CD14-positive monocyte (primary cell): Measurements from ENCODE around the gene CPLANE2. TPM values are rescaled to one million over a fixed set of nuclear protein-coding genes. Genes with fewer than 3 reads are reported as not detected.

Experiments used
- DNase-seq, 3 donors: peaks; one replicate each; pipeline ENCODE4 v3.0.0-alpha.2; 2011 to 2022
- H2AFZ ChIP-seq: 2 replicates; pipeline ENCODE4 v1.6.0; 2012; ENCODE audit warnings: mild to moderate bottlenecking, low read depth, low read length, inconsistent platforms; ENCODE audit not compliant: insufficient read depth, poor library complexity, severe bottlenecking
- H3K27ac ChIP-seq, 2 donors: 1 replicate in 1 of 2; 2 replicates in 1 of 2; pipeline ENCODE4 v1.5.1; 2012 to 2013; ENCODE audit warnings: low read length in 2 of 2, control low read depth in 1 of 2, inconsistent platforms in 1 of 2, low read depth in 1 of 2, mild to moderate bottlenecking in 1 of 2
- H3K27me3 ChIP-seq, 2 donors: one replicate each; pipeline versions ENCODE4 v1.6.0 to v1.6.1; 2011 to 2013; ENCODE audit warnings: low read length in 2 of 2; ENCODE audit not compliant: control insufficient read depth in 2 of 2, insufficient read depth in 2 of 2
- H3K36me3 ChIP-seq, 2 donors: replicated peaks in 1 of 2; 1 replicate in 1 of 2; 2 replicates in 1 of 2; pipeline versions ENCODE4 v1.5.1 to v1.6.1; 2012 to 2013; ENCODE audit warnings: low read length in 2 of 2, control low read depth in 1 of 2, inconsistent platforms in 1 of 2, mild to moderate bottlenecking in 1 of 2; ENCODE audit not compliant: insufficient read depth in 2 of 2, control insufficient read depth in 1 of 2
- H3K4me1 ChIP-seq, 2 donors: 1 replicate in 1 of 2; 2 replicates in 1 of 2; pipeline versions ENCODE4 v1.5.1 to v1.6.1; 2012 to 2013; ENCODE audit warnings: low read length in 2 of 2, control low read depth in 1 of 2, inconsistent platforms in 1 of 2, mild to moderate bottlenecking in 1 of 2, moderate library complexity in 1 of 2; ENCODE audit not compliant: insufficient read depth in 2 of 2, control insufficient read depth in 1 of 2
- H3K4me2 ChIP-seq: replicated peaks from 2 replicates; pipeline ENCODE3; 2012; ENCODE audit warnings: low read length, moderate library complexity, mild to moderate bottlenecking; ENCODE audit not compliant: poor library complexity, severe bottlenecking; ENCODE audit errors: extremely low read depth
- H3K4me3 ChIP-seq, 3 experiments: fragments of 200-600 bp in 1 of 3; sonication (generic) in 1 of 3; replicated peaks in 1 of 3; 1 replicate in 2 of 3; 2 replicates in 1 of 3; pipeline ENCODE4 v1.5.1; 2011 to 2013; ENCODE audit warnings: low read length in 3 of 3, mild to moderate bottlenecking in 3 of 3, control low read depth in 2 of 3, low read depth in 2 of 3, inconsistent platforms in 1 of 3, moderate library complexity in 1 of 3
- H3K79me2 ChIP-seq: 2 replicates; pipeline ENCODE4 v1.6.0; 2012; ENCODE audit warnings: mild to moderate bottlenecking, control low read depth, inconsistent platforms, low read length, moderate library complexity; ENCODE audit not compliant: insufficient read depth
- H3K9ac ChIP-seq: 2 replicates; pipeline ENCODE4 v1.6.0; 2017; ENCODE audit warnings: low read length, mild to moderate bottlenecking; ENCODE audit not compliant: insufficient read depth, poor library complexity, severe bottlenecking
- H3K9me3 ChIP-seq, 2 donors: replicated peaks in 1 of 2; 1 replicate in 1 of 2; 2 replicates in 1 of 2; pipeline versions ENCODE4 v1.5.1 to v1.6.1; 2012 to 2013; ENCODE audit warnings: low read length in 2 of 2, control low read depth in 1 of 2; ENCODE audit not compliant: control insufficient read depth in 1 of 2, insufficient read depth in 1 of 2
- H4K20me1 ChIP-seq: 2 replicates; pipeline ENCODE4 v1.6.0; 2012; ENCODE audit warnings: mild to moderate bottlenecking, low read length, control low read depth, moderate library complexity; ENCODE audit not compliant: insufficient read depth
- H3K27ac Mint-ChIP-seq, 7 donors: one replicate each; pipeline ENCODE4 v1.8.0; 2020; ENCODE audit warnings: mild to moderate bottlenecking in 7 of 7, mixed read lengths in 7 of 7, moderate library complexity in 6 of 7, inconsistent platforms in 2 of 7
- H3K27me3 Mint-ChIP-seq, 3 donors: one replicate each; pipeline ENCODE4 v1.8.0; 2021 to 2022; ENCODE audit warnings: low read depth in 3 of 3, mild to moderate bottlenecking in 3 of 3, mixed read lengths in 3 of 3, moderate library complexity in 3 of 3, inconsistent platforms in 1 of 3
- H3K36me3 Mint-ChIP-seq, 2 donors: one replicate each; pipeline ENCODE4 v1.8.0; 2020; ENCODE audit warnings: mixed read lengths in 2 of 2, inconsistent platforms in 1 of 2, mild to moderate bottlenecking in 1 of 2
- H3K4me1 Mint-ChIP-seq: one replicate; pipeline ENCODE4 v1.8.0; 2020; ENCODE audit warnings: mild to moderate bottlenecking, mixed read lengths
- H3K4me3 Mint-ChIP-seq, 2 donors: one replicate each; pipeline ENCODE4 v1.8.0; 2020; ENCODE audit warnings: mild to moderate bottlenecking in 2 of 2, mixed read lengths in 2 of 2, moderate library complexity in 1 of 2
- H3K9me3 Mint-ChIP-seq, 7 donors: one replicate each; pipeline ENCODE4 v1.8.0; 2020 to 2022; ENCODE audit warnings: mixed read lengths in 7 of 7, mild to moderate bottlenecking in 6 of 7, moderate library complexity in 6 of 7, inconsistent platforms in 2 of 7
- CTCF ChIP-seq: fragments of 200-600 bp; IDR thresholded peaks from one replicate; pipeline ENCODE4 v1.8.0; 2022; ENCODE audit warnings: antibody characterized with exemption, mild to moderate bottlenecking
- WGBS: methylation state at CpG from one replicate; pipeline ENCODE4 v1.1.5; 2013; ENCODE audit warnings: missing lambda C conversion rate; ENCODE audit not compliant: insufficient coverage; 5-methylcytosine and 5-hydroxymethylcytosine counted together
- intact Hi-C, 2 donors: fragments of 100-400 bp; cut with micrococcal nuclease; formaldehyde crosslinking; loops; one replicate each; pipeline versions ENCODE4 v1.15.0 to v1.15.1; 2023
- polyA plus RNA-seq, 3 donors: library from polyadenylated mRNA; depleted of rRNA in 1 of 3; unstranded in 2 of 3; stranded (reverse) in 1 of 3; fragments of 300-500 nt in 2 of 3; fragments of >200 nt in 1 of 3; fragmentation: Illumina TruSeq in 2 of 3; gene quantifications; 1 replicate in 2 of 3; 2 replicates in 1 of 3; pipeline ENCODE4 v1.2.3, GENCODE V29; 2012 to 2021

CPLANE2 gene
- polyA plus RNA-seq, 3 donors: 0.54 to 1.7 (median 1.4) TPM

- peak overlapping the region; percentile 87 to 94 for H3K4me3 Mint-ChIP-seq
- no peaks in the 10 kb centered on the region for H3K27me3 ChIP-seq
- H3K36me3 ChIP-seq: no peaks in the 10 kb centered on the region
- peak overlapping the region; percentile 98 for H3K4me2 ChIP-seq
- H3K4me1 ChIP-seq: peaks cover 22 to 26% of the 10 kb centered on the region in 2 donors
- peaks cover 13% of the 10 kb centered on the region for H3K4me1 Mint-ChIP-seq
- TF ChIP-seq CTCF: no peak
- peak; percentile 94 to 97 (median 94) for DNase-seq
- peak overlapping the region; percentile 42 to 80 (median 52) for H3K4me3 ChIP-seq
- H3K9me3 Mint-ChIP-seq: no peaks in the 10 kb centered on the region
- H3K27ac ChIP-seq: peak overlapping the region; percentile 66 to 82
- under 1% methylated on average over 65 of the region's 87 CpGs for WGBS
- H3K27ac Mint-ChIP-seq: peak overlapping the region; percentile 85 to 96 (median 95)
- intact Hi-C loops: no loop called here
- no peaks in the 10 kb centered on the region for H3K9me3 ChIP-seq
- no peaks in the 10 kb centered on the region for H4K20me1 ChIP-seq
- peaks cover 0 to 4% (median 1%) of the 10 kb centered on the region in 3 donors for H3K27me3 Mint-ChIP-seq
- H3K9ac ChIP-seq: peak overlapping the region; percentile 67
- H2AFZ ChIP-seq: peak overlapping the region; percentile 89
- peaks cover 7 to 16% of the 10 kb centered on the region in 2 donors for H3K36me3 Mint-ChIP-seq
- H3K79me2 ChIP-seq: no peaks in the 10 kb centered on the region
Measured at GRCh38 chr1:16206547-16207317, 30.3 kb downstream of the CPLANE2 start.

GRCh38 chr1:16205891-16206546 lies 31.0 kb downstream of the CPLANE2 start:
- H3K36me3 Mint-ChIP-seq: peaks cover 7 to 16% of the 10 kb centered on the region in 2 donors

More at GRCh38 chr1:16205891-16206546, 31.0 kb downstream of the CPLANE2 start:
- Histone ChIP-seq H3K27ac (peak overlapping the region; percentile 52 to 82), H3K79me2 (no peaks in the 10 kb centered on the region), H3K27me3 (no peaks in the 10 kb centered on the region), H3K9me3 (no peaks in the 10 kb centered on the region), H3K4me1 (peaks cover 22 to 26% of the 10 kb centered on the region in 2 donors), H2AFZ (peak overlapping the region; percentile 89), H3K4me3 (peak overlapping the region; percentile 42 to 80 (median 45)), H4K20me1 (no peaks in the 10 kb centered on the region), H3K36me3 (no peaks in the 10 kb centered on the region), H3K9ac (peak overlapping the region; percentile 62), H3K4me2 (peak overlapping the region; percentile 98)
- Mint-ChIP-seq H3K4me3 (peak overlapping the region; percentile 79 to 87), H3K27me3 (peaks cover 0 to 4% (median 0%) of the 10 kb centered on the region in 3 donors), H3K9me3 (no peaks in the 10 kb centered on the region), H3K4me1 (peaks cover 13% of the 10 kb centered on the region), H3K27ac (peak overlapping the region; percentile 57 to 96 (median 80))
- no peak for TF ChIP-seq CTCF
- intact Hi-C loops: loop anchor here in 1 of 2 donors (2.0 kb wide), 1 partner anchor 13 kb away; no protein-coding TSS in a partner anchor
- DNase-seq: no peak
- 44% methylated on average over 25 of the region's 38 CpGs for WGBS
